GM21723 (cell line): ENCODE data around the gene CNGB1.
"Not testable (repeated sequence)": the region's sequence is repeated elsewhere in the genome, so short reads cannot be mapped to it uniquely, and the experiment has no call there.

Source experiments
- ATAC-seq: cut with Tn5 transposase; IDR thresholded peaks from one replicate; pipeline ENCODE4 v1.9.1; 2021; ENCODE audit warnings: mild to moderate bottlenecking, moderate library complexity; ENCODE audit not compliant: unreplicated experiment

Gene CNGB1

DNA sequence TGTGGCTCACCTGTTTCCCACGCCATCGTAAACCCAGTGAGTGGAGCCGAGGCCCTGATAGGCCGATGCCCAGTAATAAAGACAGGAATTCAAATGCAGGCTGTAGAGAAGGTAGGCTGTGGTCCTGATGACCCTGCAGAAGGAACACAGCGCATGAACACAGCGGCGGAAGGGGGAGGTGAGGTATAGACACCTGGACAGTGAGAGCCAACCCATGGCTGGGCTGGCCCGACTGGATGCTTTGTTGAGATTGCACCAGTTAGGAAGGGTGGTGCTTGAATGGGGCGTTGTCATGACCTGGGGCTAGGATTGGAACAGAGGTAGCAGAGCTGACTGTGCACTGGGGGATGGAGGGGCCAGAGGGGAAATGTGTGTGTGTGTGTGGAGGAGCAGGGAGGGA is 59.2 kb downstream of the CNGB1 start:
- ATAC-seq = no peak

DNA sequence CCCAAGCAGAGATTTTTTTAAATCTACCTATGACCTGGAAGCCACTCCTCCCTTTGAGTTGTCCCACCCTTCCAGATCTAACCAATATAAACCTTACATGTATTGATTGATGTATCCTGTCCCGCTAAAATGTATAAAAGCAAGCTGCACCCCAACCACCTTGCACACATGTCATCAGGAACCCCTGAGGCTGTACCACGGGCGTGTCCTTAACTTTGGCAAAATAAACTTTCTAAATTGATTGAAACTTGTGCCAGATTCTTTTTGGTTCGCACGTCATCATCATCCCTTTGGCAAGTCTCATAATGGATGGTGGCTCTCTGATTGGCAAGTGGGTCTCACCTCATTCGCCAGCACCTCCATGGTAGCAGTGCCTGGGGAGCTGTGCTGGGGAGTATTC is 60.2 kb downstream of the CNGB1 start:
- ATAC-seq = no peak

DNA sequence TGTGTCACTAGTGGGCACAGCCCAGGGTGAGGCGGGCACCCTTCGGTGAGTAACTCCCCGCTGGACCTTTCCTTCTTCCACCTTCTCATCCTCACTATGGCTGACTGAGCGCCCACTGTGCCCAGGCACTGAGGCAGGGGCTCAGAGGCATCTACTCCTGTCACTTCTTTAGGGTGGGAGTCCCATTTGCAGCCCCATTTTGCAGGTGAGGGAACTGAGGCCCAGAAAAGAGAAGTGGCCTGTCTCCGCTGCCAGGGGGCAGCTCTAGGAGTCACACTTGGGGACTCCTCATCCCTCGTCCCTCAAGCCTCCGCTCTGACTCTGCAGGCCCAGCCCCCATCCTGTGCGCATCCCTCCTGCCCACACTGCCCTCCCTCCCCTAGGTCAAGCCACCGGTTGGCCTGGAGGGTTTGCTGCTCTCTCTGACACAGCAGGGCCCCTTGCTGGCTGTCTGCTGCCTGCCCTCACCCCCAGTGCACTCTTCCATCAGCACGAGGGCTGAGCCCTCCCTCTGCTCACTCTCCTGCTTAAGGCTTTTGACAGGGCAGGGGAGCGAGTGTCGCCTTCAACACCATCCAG is 62.4 kb downstream of the CNGB1 start:
- no peak for ATAC-seq

DNA sequence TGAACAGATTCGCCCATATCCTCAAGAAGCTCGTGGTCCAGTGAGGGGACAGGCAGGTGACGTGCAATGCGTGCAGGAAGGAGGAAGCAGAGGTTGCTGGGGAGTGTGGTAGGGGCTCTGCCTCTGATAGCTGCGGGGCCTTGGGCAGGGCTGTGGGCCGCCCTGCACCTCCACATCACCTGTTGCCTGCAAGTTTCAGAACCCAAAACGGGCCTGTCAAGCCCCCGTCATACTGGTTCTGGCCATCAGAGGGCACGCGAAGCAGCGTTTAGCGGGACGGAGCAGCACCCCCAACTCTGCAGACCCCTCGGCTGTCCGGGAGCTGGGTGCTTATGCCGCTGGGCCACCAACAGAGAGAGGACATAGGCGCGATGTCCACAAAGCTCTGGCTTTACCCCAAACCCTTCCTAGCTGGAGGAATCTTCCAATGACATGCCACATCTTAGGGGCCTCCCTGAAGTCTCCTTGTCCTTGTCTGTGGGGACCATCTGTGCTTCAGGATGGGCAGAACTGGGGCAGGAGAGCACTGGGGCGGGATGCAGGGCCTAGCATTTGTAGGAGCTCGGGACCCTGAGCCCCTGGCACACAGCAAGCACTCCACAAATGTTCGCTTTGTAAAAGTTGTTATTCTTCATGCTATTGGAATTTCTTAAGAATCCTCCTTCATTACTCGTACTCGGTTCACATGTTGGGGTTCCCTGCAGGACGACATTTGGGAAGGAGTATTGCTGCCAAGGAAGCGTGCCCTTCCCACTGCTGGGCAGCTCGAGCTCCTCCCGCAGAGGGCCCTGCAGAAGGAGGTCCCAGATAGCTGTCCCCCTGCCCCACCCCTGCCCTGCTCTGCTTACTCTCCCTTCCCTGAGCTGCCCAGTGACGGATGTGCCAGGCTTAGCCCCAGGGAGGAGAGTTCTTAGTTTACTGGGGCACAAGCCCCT is 64.3 kb downstream of the CNGB1 start:
- ATAC-seq = no peak

DNA sequence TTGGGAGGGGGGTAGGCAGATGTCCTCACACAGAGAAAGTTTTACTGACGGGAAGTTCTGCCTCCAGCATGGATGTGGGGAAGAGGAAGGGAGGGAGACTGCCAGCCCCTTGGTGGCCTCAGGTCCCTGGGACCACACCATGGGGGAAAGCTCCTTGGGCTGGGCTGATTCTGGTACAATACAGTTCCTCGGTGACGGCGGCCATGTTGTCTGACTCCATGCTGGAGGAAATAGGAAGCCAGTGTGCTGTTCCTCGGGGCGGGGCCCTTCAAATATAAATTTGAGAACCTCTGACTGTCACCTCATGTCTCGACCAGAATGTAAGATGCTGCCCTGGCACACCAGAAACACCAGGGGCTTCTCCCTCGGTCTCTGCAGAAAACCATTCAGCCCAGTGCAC is 66.8 kb downstream of the CNGB1 start:
- no peak for ATAC-seq

DNA sequence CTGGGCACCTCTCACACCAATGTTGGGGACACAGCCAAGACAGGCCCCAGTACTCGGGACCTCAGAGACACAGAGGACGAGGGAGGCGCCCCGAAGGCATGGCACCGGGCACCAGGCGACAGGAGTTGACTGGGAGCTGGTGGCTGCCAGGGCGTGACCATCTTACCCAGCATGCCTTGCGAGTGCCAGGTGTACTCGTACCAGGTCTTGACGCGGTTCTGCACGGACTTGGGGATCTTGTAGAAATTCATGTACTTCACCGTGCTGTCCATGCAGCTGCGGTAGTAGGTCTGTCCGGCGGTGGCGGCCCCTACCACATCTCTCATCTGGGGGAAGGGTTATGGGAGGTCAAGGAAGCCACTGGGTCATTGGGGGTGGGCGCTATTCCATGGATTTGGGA is 67.3 kb downstream of the CNGB1 start:
- ATAC-seq = no peak

DNA sequence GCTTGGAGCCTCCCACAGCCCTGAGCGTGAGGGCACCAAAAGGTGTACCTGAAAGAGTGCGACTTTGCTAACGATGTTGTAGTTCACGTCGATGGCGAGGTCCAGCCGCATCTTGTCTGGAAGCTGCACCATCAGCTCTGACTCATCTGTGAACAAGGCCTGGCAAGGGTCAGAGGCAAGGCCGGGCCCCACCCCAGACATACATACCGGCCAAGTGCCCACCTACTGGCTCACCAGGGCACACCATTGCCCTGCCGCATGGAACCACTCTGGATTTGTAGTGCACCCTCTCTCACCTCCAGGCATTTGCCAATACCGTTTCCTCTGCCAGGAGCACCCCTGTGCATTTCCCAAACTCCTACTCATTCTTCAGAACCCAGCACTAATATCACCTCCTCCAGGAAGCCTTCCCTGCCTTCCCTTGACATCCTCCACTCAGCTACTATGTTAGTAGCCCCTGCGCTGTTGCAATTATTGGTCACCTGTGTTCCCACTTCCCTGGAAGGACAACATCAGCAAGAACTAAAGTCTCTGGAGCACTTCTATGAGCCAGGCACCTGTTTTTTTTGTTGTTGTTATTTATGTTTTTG is 69.4 kb downstream of the CNGB1 start:
- no peak for ATAC-seq

DNA sequence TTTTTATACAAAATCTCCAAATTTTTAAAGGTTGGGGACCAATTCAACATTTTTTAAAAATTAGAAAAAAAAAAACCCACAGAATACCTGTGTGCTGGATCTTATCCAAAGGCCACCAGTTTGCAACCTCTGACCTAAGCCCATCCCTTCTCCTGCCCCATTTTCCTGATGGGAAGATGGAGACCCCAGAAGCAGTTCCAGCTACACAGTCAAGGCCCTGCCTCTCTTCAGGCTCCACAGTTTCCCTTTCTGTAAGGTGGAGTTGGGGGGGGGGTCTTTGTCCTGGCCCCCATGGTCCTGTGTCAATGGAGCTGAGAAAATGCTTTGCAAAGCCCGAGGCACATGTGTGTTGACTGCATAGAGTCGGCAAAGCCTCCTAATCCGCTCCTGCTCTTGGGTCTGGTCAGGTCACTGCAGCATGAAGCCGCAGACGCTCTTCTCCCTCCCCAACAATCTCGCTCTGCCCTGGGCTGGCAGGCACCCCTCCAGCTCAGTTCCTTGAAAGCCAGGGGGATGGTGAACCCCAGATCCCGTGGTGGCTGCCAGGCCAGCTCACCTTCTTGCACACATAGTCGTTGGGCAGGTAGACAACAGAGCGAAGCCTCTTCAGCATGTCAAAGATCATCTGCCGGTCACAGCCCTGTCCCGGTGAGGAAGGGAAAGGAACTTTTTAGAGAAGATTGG is 70.0 kb downstream of the CNGB1 start:
- ATAC-seq = no peak

DNA sequence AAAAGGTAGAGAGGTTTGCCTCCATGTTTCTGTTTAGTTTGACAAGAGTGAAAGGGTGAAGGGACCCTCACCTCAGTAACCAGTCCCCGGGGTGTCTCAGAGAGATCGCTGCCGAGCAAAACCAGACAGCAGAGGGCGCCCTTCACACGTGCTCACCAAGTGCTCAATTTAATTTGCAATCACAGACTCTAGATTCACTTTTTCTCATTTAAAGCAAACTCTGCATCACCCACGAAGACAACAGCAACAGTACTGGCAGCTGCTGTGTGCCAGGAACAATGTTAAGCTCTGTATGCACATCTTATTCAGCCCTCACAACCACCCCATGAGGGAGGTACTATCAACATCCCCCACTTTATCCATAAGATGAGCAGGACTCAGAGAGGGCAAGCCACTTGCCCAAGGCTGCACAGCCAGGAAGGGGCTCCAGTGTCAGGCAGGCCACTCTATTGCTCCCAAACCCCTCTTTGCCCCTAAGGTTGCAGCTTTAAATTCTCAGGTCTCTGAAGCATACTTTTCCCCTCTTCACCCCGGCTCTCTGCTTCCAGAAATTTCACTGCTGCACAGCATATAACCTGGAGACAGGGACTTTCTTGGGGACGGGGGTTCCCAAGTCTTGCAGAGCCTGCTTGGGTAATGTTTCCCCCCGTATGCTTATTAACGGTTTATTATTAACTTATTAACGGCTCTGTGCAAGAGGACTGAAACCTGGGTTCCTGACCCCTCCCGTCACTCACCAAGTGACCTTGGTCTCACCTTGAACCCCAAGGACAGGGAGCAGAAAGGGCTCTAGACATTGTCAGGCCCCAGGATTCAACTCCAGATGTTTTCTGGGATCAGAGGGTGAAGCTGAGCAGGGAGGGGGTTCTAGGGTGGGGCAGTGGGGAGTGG is 70.9 kb downstream of the CNGB1 start:
- peak; percentile 54 for ATAC-seq

DNA sequence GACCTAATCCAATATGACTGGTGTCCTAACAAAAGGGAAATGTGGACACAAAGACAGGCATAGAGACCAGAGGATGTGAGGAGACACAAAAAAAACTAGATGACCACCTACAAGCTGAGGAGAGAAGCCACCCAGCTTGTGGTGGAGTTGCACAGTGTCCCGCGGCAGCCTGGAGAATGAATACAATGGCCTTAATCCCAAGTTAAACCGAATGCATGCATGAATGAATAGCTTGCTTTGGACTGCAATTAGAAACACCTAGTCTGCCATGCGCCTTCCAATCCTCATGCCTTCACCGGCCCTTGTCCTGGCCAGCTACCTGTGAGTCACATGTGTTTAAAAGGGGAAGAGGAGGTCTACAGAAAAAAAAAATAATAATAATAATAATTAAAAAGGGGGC is 72.0 kb downstream of the CNGB1 start:
- ATAC-seq = no peak

DNA sequence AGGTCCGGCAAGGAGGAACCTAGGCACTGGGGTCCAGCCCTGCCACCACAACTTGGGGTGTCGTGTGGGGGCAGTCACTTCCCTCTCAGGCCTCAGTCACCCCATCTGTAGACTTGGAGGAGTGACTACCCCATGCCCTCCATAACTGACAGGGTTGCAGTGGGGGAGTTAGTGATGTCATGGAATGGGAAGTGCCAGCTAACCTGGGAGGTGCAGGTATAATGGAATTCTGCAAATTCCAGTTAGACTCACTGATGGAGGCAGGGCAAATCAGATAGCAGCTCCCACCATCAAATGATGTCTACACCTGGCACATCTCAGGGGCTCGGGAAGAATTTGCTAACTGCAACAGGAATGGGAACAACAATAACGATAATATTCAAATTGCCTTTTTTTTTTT is 72.9 kb downstream of the CNGB1 start:
- ATAC-seq = no peak

DNA sequence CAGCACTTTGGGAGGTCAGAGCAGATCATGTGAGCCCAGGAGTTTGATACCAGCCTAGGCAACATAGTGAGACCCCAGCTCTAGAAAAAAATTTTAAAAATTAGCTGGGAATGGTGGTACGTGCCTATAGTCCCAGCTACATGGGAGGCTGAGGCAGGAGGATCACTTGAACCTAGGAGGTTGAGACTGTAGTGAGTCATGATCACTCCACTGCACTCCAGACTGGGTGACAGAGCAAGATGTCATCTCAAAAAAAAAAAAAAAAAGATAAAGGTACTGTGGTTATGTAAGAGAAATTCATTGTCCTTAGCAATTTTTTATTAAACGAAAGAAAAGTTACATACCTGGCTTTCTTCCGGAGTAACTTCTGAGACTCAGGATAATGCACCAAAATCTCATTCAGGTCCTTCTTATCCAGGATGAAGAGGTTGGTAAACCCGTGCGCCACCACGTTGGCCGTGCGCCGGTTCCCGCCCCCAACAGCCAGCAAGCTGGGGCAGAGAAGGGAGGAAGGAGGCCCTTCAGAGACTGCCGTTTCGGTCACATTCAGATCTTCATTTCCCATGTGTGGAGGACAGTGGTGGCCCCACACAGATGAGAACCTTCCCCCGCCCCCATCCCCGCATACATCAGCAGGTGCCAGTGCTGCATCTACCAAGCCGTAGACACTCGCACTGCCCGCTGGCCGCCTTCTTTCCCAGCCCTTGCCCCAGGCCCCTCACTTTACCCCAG is 73.7 kb downstream of the CNGB1 start:
- no peak for ATAC-seq

DNA sequence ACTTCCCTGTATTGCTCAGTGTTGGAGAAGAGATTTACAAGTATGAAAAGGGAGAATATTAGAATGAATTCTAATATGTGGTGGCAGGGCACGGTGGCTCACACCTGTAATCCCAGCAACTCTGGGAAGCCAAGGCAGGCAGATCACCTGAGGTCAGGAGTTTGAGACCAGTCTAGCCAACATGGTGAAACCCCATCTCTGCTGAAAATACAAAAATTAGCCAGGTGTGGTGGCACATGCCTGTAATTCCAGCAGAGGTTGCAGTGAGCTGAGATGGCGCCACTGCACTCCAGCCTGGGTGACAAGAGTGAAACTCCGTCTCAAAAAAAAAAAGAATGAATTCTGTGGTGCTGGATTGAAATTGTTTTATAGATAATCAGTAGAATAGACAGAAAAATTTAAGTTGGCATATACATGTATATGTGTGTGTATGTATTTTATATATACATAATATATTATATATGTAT is 75.8 kb downstream of the CNGB1 start:
- ATAC-seq = not testable (repeated sequence)

DNA sequence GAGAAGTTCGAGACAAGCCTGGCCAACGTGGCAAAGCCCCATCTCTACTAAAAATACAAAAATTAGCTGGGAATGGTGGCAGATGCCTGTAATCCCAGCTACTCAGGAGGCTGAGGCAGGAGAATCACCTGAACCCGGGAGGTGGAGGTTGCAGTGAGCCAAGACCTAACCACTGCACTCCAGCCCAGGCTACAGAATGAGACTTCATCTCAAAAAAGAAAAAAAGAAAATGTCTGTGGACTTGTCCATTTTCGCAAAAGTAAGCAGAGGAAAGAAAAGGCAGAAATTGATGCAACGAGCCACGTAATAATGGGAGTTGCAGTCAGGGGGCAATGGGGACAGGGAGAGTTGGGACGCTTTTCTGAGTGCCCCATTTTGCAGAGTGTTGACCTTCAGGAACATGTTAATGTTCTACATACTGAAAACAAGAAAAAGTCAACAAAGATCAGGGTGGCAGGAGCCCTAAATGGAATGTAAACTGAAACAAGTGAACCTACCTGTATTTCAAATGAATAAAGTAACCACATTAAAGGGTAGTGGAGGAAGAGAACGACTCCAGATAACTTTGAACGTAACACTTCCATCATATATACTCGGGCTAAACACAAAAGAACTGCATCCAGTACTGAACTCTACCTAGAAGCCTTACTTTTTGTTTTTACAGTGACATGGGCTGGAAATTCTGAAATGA is 76.4 kb downstream of the CNGB1 start:
- no peak for ATAC-seq

DNA sequence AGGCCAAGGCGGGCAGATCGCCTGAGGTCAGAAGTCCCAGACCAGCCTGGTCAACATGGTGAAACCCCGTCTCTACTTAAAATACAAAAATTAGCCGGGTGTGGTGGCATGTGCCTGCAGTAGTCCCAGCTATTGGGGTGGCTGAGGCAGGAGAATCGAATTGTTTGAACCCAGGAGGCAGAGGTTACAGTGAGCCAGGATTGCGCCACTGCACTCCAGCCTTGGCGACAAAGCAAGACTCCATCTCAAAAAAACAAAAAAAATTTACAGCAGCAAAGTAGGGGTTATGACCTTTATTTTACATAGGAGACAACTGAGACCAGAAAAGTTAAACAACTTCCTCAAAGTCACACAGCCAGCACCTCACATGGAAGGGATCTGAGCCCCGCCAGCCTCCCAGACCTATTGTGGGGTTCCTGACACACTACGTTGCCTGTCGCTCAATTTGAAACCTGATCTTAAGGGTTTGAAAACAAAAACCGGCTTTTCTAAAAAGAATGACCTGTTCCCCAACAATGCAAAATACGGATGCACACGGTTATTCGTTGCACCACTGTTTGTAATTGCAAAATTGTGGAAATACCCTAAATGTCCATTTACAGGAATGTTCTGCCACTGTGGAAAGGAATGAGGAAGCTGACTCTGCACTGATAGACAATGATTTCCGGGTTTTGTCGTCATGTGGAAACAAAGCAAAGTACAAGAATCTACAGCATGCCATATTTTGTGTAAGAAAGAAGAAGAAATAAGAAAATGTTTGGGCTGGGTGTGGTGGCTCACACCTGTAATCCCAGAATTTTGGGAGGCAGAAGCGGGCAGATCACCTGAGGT is 77.2 kb downstream of the CNGB1 start:
- ATAC-seq = no peak

DNA sequence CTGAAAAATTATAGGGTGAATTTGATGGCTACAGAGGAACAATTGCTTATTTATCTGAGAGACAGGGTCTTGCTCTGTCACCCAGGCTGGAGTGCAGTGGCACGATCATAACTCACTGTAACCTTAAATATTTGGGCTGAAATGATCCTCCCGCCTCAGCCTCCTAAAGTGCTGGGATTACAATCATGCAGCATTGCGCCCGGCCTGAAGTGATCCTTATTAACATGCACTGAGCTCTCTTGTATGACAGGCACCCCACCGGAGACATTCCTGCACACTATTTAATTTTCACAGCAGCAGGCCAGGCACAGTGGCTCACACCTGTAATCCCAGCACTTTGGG is 77.7 kb downstream of the CNGB1 start:
- ATAC-seq = no peak

DNA sequence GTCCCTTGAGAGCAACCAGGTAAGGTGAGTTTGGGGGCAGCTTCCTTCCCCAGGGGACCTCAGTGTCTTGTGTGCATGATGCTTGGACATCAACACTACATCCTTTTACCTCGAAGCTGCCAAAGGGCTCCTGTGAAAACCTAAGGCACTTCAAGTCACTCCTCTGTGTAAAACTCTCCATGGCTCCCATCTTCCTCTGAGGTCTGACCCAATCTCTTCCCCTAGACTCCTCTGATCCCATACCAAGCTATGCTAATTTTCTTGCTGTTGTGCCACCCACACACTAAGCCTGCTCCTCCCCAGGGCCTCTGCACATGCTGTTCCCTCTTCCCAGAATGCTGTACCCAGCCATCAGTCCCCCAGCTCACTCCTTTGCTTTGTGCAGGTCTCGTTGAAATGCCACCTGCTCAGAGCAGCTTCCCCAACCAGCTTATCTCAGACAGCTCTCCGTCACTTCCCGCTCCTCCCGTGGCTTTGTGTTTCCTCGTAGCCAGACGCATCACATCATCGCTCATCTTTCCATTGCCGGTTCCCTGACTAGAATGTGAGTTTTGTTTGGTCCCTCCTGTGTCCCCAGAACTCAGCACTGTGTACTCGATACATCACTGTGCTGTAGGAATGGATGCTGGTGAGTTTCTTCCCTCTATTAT is 78.4 kb downstream of the CNGB1 start:
- no peak for ATAC-seq

DNA sequence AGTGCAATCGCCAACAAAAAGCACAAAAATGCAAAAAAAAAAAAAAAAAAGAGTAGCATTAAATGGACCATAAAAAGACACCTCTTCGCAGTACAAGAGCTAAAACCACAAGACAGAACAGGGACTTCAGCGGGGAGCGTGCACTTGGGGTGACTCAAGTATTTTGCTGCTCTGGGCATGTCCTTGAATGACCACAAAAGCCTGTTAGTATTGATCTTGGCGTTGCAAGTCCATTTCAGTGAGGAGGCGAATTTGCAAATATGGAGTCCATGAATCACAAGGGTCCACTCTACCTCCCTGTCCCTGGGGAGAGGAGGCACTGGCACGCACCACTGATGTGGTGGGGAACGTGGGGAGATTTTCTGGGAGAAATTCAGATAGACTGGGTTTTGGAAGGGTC is 78.9 kb downstream of the CNGB1 start:
- ATAC-seq = no peak
